ENCODE data around the gene KLK13.

KLK13 gene

GRCh38 chr19:51107406-51108065, 42.6 kb upstream of the KLK13 start:
- TF ChIP-seq CTCF (IDR thresholded peaks at IDR 0.05; ENCODE audit: low read depth, low read length), result no peak
- peak overlapping the region; percentile 71 to 86 for H3K4me3 ChIP-seq (replicated peaks in 1 of 2; ENCODE audit: low read depth in 2 of 2, low read length in 2 of 2)
- DNase-seq (ENCODE audit: low read depth in 2 of 2), result peak; percentile 14 to 54

- TF ChIP-seq CTCF (IDR thresholded peaks at IDR 0.05; ENCODE audit: low read depth, low read length), result no peak
- no peak overlapping the region for H3K4me3 ChIP-seq (replicated peaks in 1 of 2; ENCODE audit: low read depth in 2 of 2, low read length in 2 of 2)
These were observed 39.0 kb upstream of the KLK13 start for GRCh38 chr19:51103926-51104341.

GRCh38 chr19:51102991-51103390, 38.1 kb upstream of the KLK13 start:
- no peak for DNase-seq (ENCODE audit: low read depth in 2 of 2)
- no peak for TF ChIP-seq CTCF (IDR thresholded peaks at IDR 0.05; ENCODE audit: low read depth, low read length)
- H3K4me3 ChIP-seq (replicated peaks in 1 of 2; ENCODE audit: low read depth in 2 of 2, low read length in 2 of 2), result no peak overlapping the region

More at GRCh38 chr19:51103926-51104341, 39.0 kb upstream of the KLK13 start:
- DNase-seq (ENCODE audit: low read depth in 2 of 2), result no peak

- TF ChIP-seq CTCF (IDR thresholded peaks at IDR 0.05; ENCODE audit: low read depth, low read length), result no peak
- peak in 1 of 2 donors; percentile 20 for DNase-seq (ENCODE audit: low read depth in 2 of 2)
- no peak overlapping the region for H3K4me3 ChIP-seq (replicated peaks in 1 of 2; ENCODE audit: low read depth in 2 of 2, low read length in 2 of 2)
These were observed 36.4 kb upstream of the KLK13 start for GRCh38 chr19:51101171-51101865.

- H3K4me3 ChIP-seq (replicated peaks in 1 of 2; ENCODE audit: low read depth in 2 of 2, low read length in 2 of 2), result no peak overlapping the region
- no peak for TF ChIP-seq CTCF (IDR thresholded peaks at IDR 0.05; ENCODE audit: low read depth, low read length)
- no peak for DNase-seq (ENCODE audit: low read depth in 2 of 2)
These were observed 35.7 kb upstream of the KLK13 start for GRCh38 chr19:51100601-51101000.

GRCh38 chr19:51099047-51099382, 34.1 kb upstream of the KLK13 start:
- TF ChIP-seq CTCF (IDR thresholded peaks at IDR 0.05; ENCODE audit: low read depth, low read length), result no peak
- no peak overlapping the region for H3K4me3 ChIP-seq (replicated peaks in 1 of 2; ENCODE audit: low read depth in 2 of 2, low read length in 2 of 2)
- DNase-seq (ENCODE audit: low read depth in 2 of 2), result no peak

All from cardiac fibroblast (primary cell).